ENCODE measurements around the gene F2R.
"Not testable (repeated sequence)": the region's sequence is repeated elsewhere in the genome, so short reads cannot be mapped to it uniquely, and the experiment has no call there.

Gene F2R

GRCh38 chr5:76735762-76736545 is 20.0 kb downstream of the F2R start:
- no peak overlapping the region for H3K4me3 ChIP-seq (ENCODE audit: low read depth, low read length)
- no peak for DNase-seq (ENCODE audit: low read depth)
- no peak for TF ChIP-seq CTCF (IDR thresholded peaks at IDR 0.05; ENCODE audit: control insufficient read depth, extremely low read depth, insufficient read depth)

GRCh38 chr5:76736679-76737556 is 21.0 kb downstream of the F2R start:
- no peak for DNase-seq (ENCODE audit: low read depth)
- no peak overlapping the region for H3K4me3 ChIP-seq (ENCODE audit: low read depth, low read length)
- no peak for TF ChIP-seq CTCF (IDR thresholded peaks at IDR 0.05; ENCODE audit: control insufficient read depth, extremely low read depth, insufficient read depth)

GRCh38 chr5:76737846-76738245 is 21.9 kb downstream of the F2R start:
- DNase-seq (ENCODE audit: low read depth) = no peak
- TF ChIP-seq CTCF (IDR thresholded peaks at IDR 0.05; ENCODE audit: control insufficient read depth, extremely low read depth, insufficient read depth) = no peak
- H3K4me3 ChIP-seq (ENCODE audit: low read depth, low read length) = no peak overlapping the region

GRCh38 chr5:76741506-76741905 is 25.6 kb downstream of the F2R start:
- not testable (repeated sequence) for H3K4me3 ChIP-seq (ENCODE audit: low read depth, low read length); DNase-seq (ENCODE audit: low read depth)

- no peak for TF ChIP-seq CTCF (IDR thresholded peaks at IDR 0.05; ENCODE audit: control insufficient read depth, extremely low read depth, insufficient read depth)
- no peak for DNase-seq (ENCODE audit: low read depth)
- no peak overlapping the region for H3K4me3 ChIP-seq (ENCODE audit: low read depth, low read length)
These were observed 26.7 kb downstream of the F2R start for GRCh38 chr5:76742583-76742982.

- TF ChIP-seq CTCF (IDR thresholded peaks at IDR 0.05; ENCODE audit: control insufficient read depth, extremely low read depth, insufficient read depth) = no peak
- H3K4me3 ChIP-seq (ENCODE audit: low read depth, low read length) = no peak overlapping the region
- DNase-seq (ENCODE audit: low read depth) = no peak
These were observed 28.7 kb downstream of the F2R start for GRCh38 chr5:76744632-76745031.

- DNase-seq (ENCODE audit: low read depth) = no peak
- no peak overlapping the region for H3K4me3 ChIP-seq (ENCODE audit: low read depth, low read length)
- TF ChIP-seq CTCF (IDR thresholded peaks at IDR 0.05; ENCODE audit: control insufficient read depth, extremely low read depth, insufficient read depth) = no peak
These were observed 29.7 kb downstream of the F2R start for GRCh38 chr5:76745670-76746069.
